ENCODE data around the gene PRELID3B. TPM values are rescaled to one million over a fixed set of nuclear protein-coding genes. Genes with fewer than 3 reads are reported as not detected.
A peak's percentile ranks its signal among the peaks of the same experiment; 100 is the strongest.

The PRELID3B gene
- total RNA-seq, 2 donors from 2014 or later: 20.8 to 29.3 TPM

DNA sequence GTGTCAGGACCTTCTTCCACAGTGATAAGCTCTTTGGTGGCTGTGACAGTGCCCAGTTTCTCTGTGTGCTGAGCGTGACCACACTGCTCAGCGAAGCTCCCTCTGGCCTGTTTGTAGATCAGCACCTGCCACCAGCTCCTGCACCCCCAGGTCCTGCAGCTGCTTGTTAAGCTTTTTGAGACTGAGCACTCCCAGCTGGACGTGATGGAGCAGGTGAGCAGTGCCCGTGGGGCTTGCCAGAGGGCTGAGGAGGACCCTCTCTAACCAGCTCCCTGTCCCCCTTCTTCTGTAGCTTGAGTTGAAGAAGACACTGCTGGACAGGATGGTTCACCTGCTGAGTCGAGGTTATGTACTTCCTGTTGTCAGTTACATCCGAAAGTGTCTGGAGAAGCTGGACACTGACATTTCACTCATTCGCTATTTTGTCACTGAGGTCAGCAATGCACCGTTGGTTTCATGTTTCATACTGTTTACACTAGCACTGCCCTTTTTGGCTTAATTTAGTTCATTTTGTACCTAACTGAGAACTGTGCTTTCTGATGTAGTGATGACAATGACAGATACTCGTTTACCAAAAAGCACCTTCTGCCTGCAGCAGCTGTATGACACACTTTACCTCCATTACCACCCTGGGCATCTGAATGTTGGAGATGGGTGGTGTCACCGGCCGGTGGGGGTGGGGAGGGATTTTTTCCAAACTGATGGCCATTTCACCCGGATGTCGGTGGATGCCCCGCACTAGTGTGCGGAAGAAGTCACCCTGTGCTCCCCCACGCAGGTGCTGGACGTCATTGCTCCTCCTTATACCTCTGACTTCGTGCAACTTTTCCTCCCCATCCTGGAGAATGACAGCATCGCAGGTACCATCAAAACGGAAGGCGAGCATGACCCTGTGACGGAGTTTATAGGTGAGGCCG, 49.0 kb downstream of the PRELID3B start:
- TF ChIP-seq, protein P1, sequence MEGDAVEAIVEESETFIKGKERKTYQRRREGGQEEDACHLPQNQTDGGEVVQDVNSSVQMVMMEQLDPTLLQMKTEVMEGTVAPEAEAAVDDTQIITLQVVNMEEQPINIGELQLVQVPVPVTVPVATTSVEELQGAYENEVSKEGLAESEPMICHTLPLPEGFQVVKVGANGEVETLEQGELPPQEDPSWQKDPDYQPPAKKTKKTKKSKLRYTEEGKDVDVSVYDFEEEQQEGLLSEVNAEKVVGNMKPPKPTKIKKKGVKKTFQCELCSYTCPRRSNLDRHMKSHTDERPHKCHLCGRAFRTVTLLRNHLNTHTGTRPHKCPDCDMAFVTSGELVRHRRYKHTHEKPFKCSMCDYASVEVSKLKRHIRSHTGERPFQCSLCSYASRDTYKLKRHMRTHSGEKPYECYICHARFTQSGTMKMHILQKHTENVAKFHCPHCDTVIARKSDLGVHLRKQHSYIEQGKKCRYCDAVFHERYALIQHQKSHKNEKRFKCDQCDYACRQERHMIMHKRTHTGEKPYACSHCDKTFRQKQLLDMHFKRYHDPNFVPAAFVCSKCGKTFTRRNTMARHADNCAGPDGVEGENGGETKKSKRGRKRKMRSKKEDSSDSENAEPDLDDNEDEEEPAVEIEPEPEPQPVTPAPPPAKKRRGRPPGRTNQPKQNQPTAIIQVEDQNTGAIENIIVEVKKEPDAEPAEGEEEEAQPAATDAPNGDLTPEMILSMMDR (IDR thresholded peaks at IDR 0.05): no peak
- TF ChIP-seq POLR2A (IDR thresholded peaks at IDR 0.05): no peak
- ATAC-seq (no peak), DNase-seq (peak in 1 of 4 donors; percentile 8)
- no peaks in the 10 kb centered on the region for H3K9me3 ChIP-seq
- intact Hi-C loops (cut with DNase I): no loop called here
- peaks cover 15% of the 10 kb centered on the region for H3K4me1 ChIP-seq
- peaks cover 11 to 45% of the 10 kb centered on the region in 2 donors for H3K36me3 ChIP-seq (replicated peaks in 1 of 2; ENCODE audit: insufficient read depth in 1 of 2, low read depth in 2 of 2)
- 83 to 84% methylated on average over 22 to 23 of the region's 23 CpGs for WGBS, 2 donors
- H3K27ac ChIP-seq: peak overlapping the region in 1 of 4 donors; percentile 33
- H3K27me3 ChIP-seq: no peaks in the 10 kb centered on the region
- H3K4me3 ChIP-seq: no peak overlapping the region

DNA sequence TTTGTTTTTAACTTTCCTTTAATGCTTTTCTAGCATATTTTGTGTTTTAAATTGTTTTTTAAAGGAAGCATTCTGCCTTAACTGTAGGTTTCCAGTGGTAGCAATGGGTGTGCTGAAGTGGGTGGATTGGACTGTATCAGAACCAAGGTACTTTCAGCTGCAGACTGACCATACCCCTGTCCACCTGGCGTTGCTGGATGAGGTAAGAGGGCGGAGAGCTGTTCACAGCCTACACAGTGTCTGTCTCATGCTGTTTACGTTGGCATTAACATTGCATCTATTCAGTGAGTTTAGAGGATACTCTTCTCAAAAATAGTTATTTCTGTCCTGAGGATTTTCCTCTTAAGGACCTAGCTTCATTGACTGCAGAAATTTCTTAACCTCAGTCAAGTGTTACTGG, 49.7 kb downstream of the PRELID3B start:
- H3K27ac ChIP-seq: peak overlapping the region in 1 of 4 donors; percentile 33
- intact Hi-C loops (cut with DNase I): no loop called here
- no peak for ATAC-seq
- DNase-seq: no peak
- no peaks in the 10 kb centered on the region for H3K27me3 ChIP-seq
- H3K36me3 ChIP-seq (replicated peaks in 1 of 2; ENCODE audit: insufficient read depth in 1 of 2, low read depth in 2 of 2): peaks cover 11 to 49% of the 10 kb centered on the region in 2 donors
- H3K4me1 ChIP-seq: peaks cover 15% of the 10 kb centered on the region
- 92 to 93% methylated on average over 3 of the region's 3 CpGs for WGBS, 2 donors
- TF ChIP-seq POLR2A (IDR thresholded peaks at IDR 0.05): no peak
- TF ChIP-seq, protein P1 (IDR thresholded peaks at IDR 0.05): no peak
- no peak overlapping the region for H3K4me3 ChIP-seq
- H3K9me3 ChIP-seq: no peaks in the 10 kb centered on the region

DNA sequence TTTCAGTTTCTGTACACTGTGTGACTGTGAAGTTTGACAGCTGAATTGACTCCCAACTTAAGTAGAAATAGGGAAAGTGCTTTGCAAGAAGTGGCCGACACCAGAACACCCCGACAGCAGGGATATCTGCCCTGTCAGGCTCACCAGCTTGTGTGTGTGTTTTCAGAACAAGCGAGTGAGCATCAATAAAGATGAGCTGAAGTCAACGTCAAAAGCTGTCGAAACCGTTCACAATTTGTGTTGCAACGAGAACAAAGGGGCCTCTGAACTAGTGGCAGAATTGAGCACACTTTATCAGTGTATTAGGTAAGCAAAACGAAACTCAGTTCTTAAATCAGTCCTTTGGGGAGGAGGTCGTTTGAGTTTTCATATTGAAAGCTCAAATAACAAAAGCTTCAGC, 50.9 kb downstream of the PRELID3B start:
- H3K27me3 ChIP-seq: no peaks in the 10 kb centered on the region
- peaks cover 15% of the 10 kb centered on the region for H3K4me1 ChIP-seq
- ATAC-seq (no peak), DNase-seq (no peak)
- intact Hi-C loops (cut with DNase I): no loop called here
- no peak overlapping the region for H3K4me3 ChIP-seq
- H3K27ac ChIP-seq: no peak overlapping the region
- no peaks in the 10 kb centered on the region for H3K9me3 ChIP-seq
- H3K36me3 ChIP-seq (replicated peaks in 1 of 2; ENCODE audit: insufficient read depth in 1 of 2, low read depth in 2 of 2): peaks cover 17 to 52% of the 10 kb centered on the region in 2 donors
- TF ChIP-seq, protein P1 (IDR thresholded peaks at IDR 0.05): no peak
- no peak for TF ChIP-seq POLR2A (IDR thresholded peaks at IDR 0.05)
- WGBS, 2 donors: 59 to 67% methylated on average over 9 of the region's 9 CpGs

DNA sequence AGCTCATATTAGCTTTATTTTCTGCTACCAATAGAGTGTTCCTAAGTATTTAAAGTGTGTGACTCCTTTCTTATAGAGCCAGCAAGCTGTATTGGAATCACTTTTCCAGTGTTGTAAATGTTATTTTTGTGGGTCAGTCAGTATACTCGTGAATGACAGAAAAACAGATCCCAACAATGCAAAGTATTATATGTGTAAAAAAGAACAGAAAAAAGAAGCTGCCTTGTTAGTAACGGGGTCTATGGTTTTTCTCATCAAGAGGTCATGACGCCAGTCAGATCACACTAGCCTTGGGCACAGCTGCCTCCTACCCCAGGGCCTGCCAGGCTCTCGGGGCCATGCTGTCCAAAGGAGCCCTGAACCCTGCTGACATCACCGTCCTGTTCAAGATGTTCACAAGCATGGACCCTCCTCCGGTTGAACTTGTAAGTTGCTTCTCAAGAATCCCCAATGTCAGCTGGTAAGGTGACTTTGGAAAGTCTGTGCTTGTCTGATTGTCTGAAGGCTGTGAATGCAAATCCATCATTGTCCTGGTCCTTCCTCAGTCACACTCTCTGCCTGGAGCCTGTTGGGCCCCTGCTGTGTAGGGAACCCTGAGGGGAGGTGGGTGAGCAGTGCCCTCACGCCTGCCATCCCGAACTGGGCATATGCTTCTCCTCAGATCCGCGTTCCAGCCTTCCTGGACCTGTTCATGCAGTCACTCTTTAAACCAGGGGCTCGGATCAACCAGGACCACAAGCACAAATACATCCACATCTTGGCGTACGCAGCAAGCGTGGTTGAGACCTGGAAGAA, 51.7 kb downstream of the PRELID3B start:
- WGBS, 2 donors: 88 to 91% methylated on average over 11 to 14 of the region's 14 CpGs
- no peak overlapping the region for H3K27ac ChIP-seq
- DNase-seq: no peak

More for the DNA sequence above, 51.7 kb downstream of the PRELID3B start:
- no peak for ATAC-seq
- Histone ChIP-seq H3K27me3 (no peaks in the 10 kb centered on the region), H3K9me3 (no peaks in the 10 kb centered on the region), H3K4me1 (peaks cover 7% of the 10 kb centered on the region), H3K4me3 (no peak overlapping the region), H3K36me3 (replicated peaks in 1 of 2; ENCODE audit: insufficient read depth in 1 of 2, low read depth in 2 of 2) (peaks cover 17 to 46% of the 10 kb centered on the region in 2 donors)
- TF ChIP-seq, protein P1 (IDR thresholded peaks at IDR 0.05): no peak
- no peak for TF ChIP-seq POLR2A (IDR thresholded peaks at IDR 0.05)
- intact Hi-C loops (cut with DNase I): no loop called here
